MM.1S (cell line): ENCODE results near the gene NEIL1.

ENCODE experiments used
- CTCF ChIP-seq: fragments of 300-600 bp; sonication (generic); IDR thresholded peaks from 2 replicates; pipeline ENCODE4 v1.5.1; 2016; ENCODE audit warnings: antibody characterized with exemption, low read length, mixed read lengths
- EZH2phosphoT487 ChIP-seq: fragments of 300-600 bp; sonication (generic); IDR thresholded peaks from 2 replicates; pipeline ENCODE4 v1.6.1; 2018; ENCODE audit warnings: antibody characterized with exemption, low read length

DNA sequence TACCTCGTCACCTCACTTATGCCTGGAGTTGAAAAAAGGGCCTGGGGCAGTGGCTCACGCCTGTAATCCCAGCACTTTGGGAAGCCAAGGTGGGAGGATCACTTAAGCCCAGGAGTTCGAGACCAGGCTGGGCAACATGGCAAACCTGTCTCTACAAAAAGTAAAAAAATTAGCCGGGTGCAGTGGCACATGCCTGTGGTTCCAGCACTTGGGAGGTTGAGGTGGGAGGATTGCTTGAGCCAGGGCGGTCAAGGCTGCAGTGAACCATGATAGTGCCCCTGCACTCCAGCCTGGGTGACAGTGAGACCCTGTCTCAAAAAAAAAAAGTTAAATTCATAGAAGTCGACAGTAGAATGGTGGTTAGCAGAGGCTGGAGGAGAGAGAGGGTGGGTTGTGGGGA, 4.6 kb upstream of the NEIL1 start:
- TF ChIP-seq CTCF = no peak
- no peak for TF ChIP-seq EZH2phosphoT487
